ENCODE measurements around the gene CD19. TPM values are rescaled to one million over a fixed set of nuclear protein-coding genes. Genes with fewer than 3 reads are reported as not detected.

Gene CD19
- total RNA-seq, 4 donors from 2014 or later: 0.59 to 1.3 TPM; not detected in 2

DNA sequence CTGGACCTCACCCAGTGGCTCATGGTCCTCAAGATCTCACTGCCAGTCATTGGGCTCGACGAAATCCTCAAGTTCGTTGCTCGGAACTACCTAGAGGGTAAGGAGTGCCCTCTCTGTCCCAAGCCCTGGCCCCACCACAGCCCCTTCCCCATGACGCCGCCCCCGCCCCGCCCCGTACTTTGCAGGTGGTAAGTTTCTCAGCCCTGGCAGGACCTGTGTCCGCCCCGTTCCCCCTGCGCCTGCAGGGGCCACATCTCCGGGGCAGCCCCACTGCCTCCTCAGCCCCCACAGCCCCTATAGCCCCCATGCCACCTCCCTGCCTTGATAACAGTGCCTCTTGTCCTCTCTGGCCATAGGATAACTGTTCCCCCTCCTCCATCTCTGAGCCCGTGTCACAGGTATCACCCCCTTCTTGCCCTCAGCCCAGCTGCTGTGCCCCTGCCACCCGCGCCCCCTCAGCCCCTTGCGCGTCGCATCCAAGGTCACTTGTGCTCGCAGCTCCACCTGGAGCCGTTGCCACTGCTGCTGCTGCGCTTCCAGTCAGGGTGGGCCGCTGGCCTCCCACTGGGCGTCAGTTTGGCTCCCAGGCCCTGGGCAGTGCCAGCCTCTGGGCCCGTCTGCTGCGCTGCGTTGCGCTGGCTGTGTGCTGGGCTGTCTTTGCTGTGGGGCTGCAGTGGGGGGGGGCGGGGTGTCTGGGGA, 28.3 kb upstream of the CD19 start:
- 86 to 88% methylated on average over 27 of the region's 29 CpGs for WGBS, 2 donors
- no peak for TF ChIP-seq EP300 (IDR thresholded peaks at IDR 0.05)
- no peak for TF ChIP-seq POLR2A (IDR thresholded peaks at IDR 0.05)
- TF ChIP-seq, protein P1, sequence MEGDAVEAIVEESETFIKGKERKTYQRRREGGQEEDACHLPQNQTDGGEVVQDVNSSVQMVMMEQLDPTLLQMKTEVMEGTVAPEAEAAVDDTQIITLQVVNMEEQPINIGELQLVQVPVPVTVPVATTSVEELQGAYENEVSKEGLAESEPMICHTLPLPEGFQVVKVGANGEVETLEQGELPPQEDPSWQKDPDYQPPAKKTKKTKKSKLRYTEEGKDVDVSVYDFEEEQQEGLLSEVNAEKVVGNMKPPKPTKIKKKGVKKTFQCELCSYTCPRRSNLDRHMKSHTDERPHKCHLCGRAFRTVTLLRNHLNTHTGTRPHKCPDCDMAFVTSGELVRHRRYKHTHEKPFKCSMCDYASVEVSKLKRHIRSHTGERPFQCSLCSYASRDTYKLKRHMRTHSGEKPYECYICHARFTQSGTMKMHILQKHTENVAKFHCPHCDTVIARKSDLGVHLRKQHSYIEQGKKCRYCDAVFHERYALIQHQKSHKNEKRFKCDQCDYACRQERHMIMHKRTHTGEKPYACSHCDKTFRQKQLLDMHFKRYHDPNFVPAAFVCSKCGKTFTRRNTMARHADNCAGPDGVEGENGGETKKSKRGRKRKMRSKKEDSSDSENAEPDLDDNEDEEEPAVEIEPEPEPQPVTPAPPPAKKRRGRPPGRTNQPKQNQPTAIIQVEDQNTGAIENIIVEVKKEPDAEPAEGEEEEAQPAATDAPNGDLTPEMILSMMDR (IDR thresholded peaks at IDR 0.05): no peak

DNA sequence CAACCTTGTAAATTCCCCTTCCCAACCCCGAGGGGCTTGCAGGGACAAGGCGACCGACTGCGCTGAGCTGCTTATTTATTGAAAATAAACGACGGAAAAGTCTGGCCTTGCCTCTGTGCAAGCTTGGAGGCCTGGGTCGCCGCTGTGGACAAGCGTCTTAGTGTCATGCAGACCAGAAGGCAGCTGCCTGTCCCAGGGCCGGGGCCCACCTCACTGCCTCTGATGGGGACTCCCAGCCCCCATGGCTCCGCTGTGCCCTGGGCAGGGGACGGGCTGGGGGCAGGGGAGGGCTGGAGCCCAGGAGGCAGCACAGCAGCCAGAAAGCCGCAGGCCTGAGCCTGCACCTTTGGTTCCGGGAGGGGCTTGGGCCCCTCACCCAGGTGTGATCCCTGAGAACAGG, 27.4 kb upstream of the CD19 start:
- no peak overlapping the region for H3K27ac ChIP-seq
- peaks cover 0 to 62% (median 5%) of the 10 kb centered on the region in 3 donors for H3K36me3 ChIP-seq
- no peaks in the 10 kb centered on the region for H3K9me3 ChIP-seq
- H3K4me3 ChIP-seq: no peak overlapping the region
- WGBS, 2 donors: 82 to 83% methylated on average over 10 to 14 of the region's 14 CpGs
- TF ChIP-seq, protein P1 (IDR thresholded peaks at IDR 0.05): no peak
- no peak for TF ChIP-seq POLR2A (IDR thresholded peaks at IDR 0.05)
- TF ChIP-seq EP300 (IDR thresholded peaks at IDR 0.05): no peak
- no peaks in the 10 kb centered on the region for H3K27me3 ChIP-seq
- H3K4me1 ChIP-seq: no peaks in the 10 kb centered on the region
- DNase-seq (ENCODE audit: low spot score in 2 of 2): no peak

More for the DNA sequence above, 28.3 kb upstream of the CD19 start:
- peaks cover 0 to 56% (median 2%) of the 10 kb centered on the region in 3 donors for H3K36me3 ChIP-seq
- H3K4me3 ChIP-seq: no peak overlapping the region
- H3K9me3 ChIP-seq: no peaks in the 10 kb centered on the region
- no peaks in the 10 kb centered on the region for H3K4me1 ChIP-seq
- no peak overlapping the region for H3K27ac ChIP-seq
- no peaks in the 10 kb centered on the region for H3K27me3 ChIP-seq
- no peak for DNase-seq (ENCODE audit: low spot score in 2 of 2)

DNA sequence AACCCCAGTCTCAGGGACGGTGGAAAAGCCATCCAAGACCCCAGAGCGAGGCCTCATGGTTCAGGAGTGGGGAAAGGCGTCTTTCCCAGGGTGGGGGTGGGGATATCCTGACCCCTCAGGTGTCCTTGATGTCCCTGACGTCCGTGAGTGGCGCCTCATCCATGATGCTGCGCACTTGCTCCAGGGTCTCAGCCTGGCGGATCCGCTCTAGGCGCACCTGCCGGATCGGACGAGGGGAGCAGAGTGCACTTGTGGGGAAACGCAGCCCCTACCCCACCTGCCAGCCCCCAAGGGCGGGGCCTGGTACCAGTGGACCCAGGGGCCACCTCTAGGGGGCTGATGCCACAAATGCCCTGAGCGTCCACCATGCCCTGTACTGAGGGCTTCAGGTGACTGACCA, 26.9 kb upstream of the CD19 start:
- no peak for DNase-seq (ENCODE audit: low spot score in 2 of 2)
- no peaks in the 10 kb centered on the region for H3K27me3 ChIP-seq
- H3K4me1 ChIP-seq: no peaks in the 10 kb centered on the region
- no peaks in the 10 kb centered on the region for H3K9me3 ChIP-seq
- no peak for TF ChIP-seq POLR2A (IDR thresholded peaks at IDR 0.05)
- TF ChIP-seq, protein P1 (IDR thresholded peaks at IDR 0.05): no peak
- no peak for TF ChIP-seq EP300 (IDR thresholded peaks at IDR 0.05)
- peaks cover 0 to 62% (median 5%) of the 10 kb centered on the region in 3 donors for H3K36me3 ChIP-seq
- H3K4me3 ChIP-seq: no peak overlapping the region
- H3K27ac ChIP-seq: no peak overlapping the region
- WGBS, 2 donors: 89 to 93% methylated on average over 12 to 14 of the region's 16 CpGs

DNA sequence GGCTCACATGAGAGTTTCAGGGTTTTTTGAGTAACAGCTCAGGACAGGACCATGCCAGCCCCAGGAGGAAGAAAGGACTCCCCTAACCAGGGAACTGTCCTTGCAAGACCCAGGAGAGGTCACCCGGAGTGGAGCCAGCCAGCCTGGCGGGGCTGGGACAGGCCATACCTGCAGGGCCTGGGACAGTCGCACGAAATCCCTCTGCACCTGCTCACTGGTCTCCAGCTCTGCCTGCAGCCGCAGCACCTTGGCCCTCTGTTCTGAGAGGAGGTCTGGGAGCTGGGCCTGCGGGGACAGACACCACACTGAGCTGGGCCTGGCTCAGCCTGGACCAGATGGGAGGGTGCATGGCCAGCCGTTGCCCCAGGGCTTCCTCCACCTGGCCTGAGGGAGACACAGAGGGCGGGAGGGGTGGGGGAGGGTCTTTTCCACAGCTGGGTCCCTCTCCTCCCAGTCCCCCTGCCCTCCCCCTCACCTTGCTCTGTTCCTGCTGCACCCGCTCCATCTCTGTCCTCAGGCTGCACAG, 26.5 kb upstream of the CD19 start:
- H3K27me3 ChIP-seq: no peaks in the 10 kb centered on the region
- no peak for DNase-seq (ENCODE audit: low spot score in 2 of 2)
- TF ChIP-seq POLR2A (IDR thresholded peaks at IDR 0.05): no peak
- TF ChIP-seq EP300 (IDR thresholded peaks at IDR 0.05): no peak
- TF ChIP-seq, protein P1 (IDR thresholded peaks at IDR 0.05): no peak
- H3K4me1 ChIP-seq: no peaks in the 10 kb centered on the region
- WGBS, 2 donors: 64 to 82% methylated on average over 5 to 9 of the region's 9 CpGs
- H3K4me3 ChIP-seq: no peak overlapping the region
- H3K9me3 ChIP-seq: no peaks in the 10 kb centered on the region
- no peak overlapping the region for H3K27ac ChIP-seq
- H3K36me3 ChIP-seq: peaks cover 0 to 62% (median 5%) of the 10 kb centered on the region in 3 donors

DNA sequence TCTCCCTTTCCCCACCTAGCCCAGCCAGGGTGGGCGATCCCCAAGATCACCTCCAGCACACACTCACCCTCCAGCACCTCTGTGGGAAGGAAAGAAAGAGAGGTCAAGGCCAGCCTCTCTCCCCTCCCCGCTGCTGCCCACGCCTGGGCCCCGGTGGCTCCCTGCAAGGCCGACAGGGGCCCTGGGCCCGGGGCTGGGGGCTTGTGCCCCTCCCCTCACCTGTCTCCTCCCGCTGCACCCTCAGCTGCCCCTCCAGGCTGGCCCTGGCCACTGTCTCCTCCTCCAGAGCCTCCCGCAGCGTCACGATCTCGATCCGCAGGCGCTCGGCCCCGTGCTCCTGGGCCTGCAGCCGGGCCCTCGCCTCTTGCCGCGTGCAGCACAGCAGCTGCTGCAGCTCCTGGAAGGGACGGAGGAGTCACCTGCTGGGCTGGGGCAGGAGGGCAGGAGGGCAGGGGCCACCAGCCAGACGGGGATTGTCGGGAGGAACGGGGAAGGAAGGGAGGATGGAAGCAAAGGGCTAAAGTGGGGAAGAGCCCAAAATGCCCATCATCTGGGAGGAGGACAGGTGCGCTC, 25.9 kb upstream of the CD19 start:
- Histone ChIP-seq H3K27ac (no peak overlapping the region), H3K4me1 (no peaks in the 10 kb centered on the region), H3K9me3 (no peaks in the 10 kb centered on the region), H3K36me3 (peaks cover 0 to 64% (median 5%) of the 10 kb centered on the region in 3 donors), H3K4me3 (no peak overlapping the region), H3K27me3 (no peaks in the 10 kb centered on the region)
- TF ChIP-seq, protein P1 (IDR thresholded peaks at IDR 0.05): no peak
- TF ChIP-seq POLR2A (IDR thresholded peaks at IDR 0.05) (no peak), EP300 (IDR thresholded peaks at IDR 0.05) (no peak)
- DNase-seq (ENCODE audit: low spot score in 2 of 2): no peak
- WGBS, 2 donors: 73 to 76% methylated on average over 24 of the region's 24 CpGs
